GM23338 (cell line): ENCODE measurements around the gene PPBP.
"Not testable (repeated sequence)": the region's sequence is repeated elsewhere in the genome, so short reads cannot be mapped to it uniquely, and the experiment has no call there.

Experiments used
- CREB1 ChIP-seq: fragments of 250-450 bp; sonication (Bioruptor Pico); IDR thresholded peaks from 2 replicates; pipeline ENCODE4 v1.5.0; 2020; ENCODE audit warnings: low read depth, mild to moderate bottlenecking, moderate library complexity
- CTCF ChIP-seq, 2 experiments: fragments of 200-600 bp in 1 of 2; sonication (generic) in 1 of 2; conservative IDR thresholded peaks; 2 replicates each; pipeline versions ENCODE4 v1.5.1 to v1.6.1; 2016 to 2017; ENCODE audit warnings: antibody characterized with exemption in 2 of 2, low read depth in 2 of 2, mild to moderate bottlenecking in 2 of 2, moderate library complexity in 1 of 2
- EZH2 ChIP-seq: fragments of 200-600 bp; sonication (generic); IDR thresholded peaks from one replicate; pipeline ENCODE4 v1.8.0; 2017; ENCODE audit warnings: antibody characterized with exemption, mild to moderate bottlenecking, low read depth; ENCODE audit not compliant: unreplicated experiment
- EZH2phosphoT487 ChIP-seq: fragments of 200-600 bp; sonication (generic); IDR thresholded peaks from one replicate; pipeline ENCODE4 v1.8.1; 2018; ENCODE audit warnings: antibody characterized with exemption; ENCODE audit not compliant: unreplicated experiment
- POLR2AphosphoS5 ChIP-seq: IDR thresholded peaks from 2 replicates; pipeline ENCODE4 v1.6.1; 2016; ENCODE audit warnings: antibody characterized with exemption, low read depth
- REST ChIP-seq: IDR thresholded peaks from one replicate; pipeline ENCODE4 v1.6.1; 2018; ENCODE audit warnings: antibody characterized with exemption; ENCODE audit not compliant: unreplicated experiment

- not testable (repeated sequence) for TF ChIP-seq EZH2phosphoT487; CTCF (conservative IDR thresholded peaks at IDR 0.05; ENCODE audit: low read depth in 2 of 2); EZH2; POLR2AphosphoS5; REST; CREB1 (CRISPR knock-in tag)
Measured at GRCh38 chr4:73950376-73950920, 37.5 kb downstream of the PPBP start.
